Lower lobe of right lung (tissue), 2 donors: ENCODE measurements around the gene CERT1. TPM values are rescaled to one million over a fixed set of nuclear protein-coding genes. Genes with fewer than 3 reads are reported as not detected.
A peak's percentile ranks its signal among the peaks of the same experiment; 100 is the strongest.

ENCODE experiments used
- ATAC-seq, 2 donors: fragments of 200-7000 bp; cut with Tn5 transposase; one replicate each; pipeline ENCODE4 v1.9.1; 2020 to 2022; ENCODE audit warnings: mild to moderate bottlenecking in 2 of 2, moderate library complexity in 2 of 2
- DNase-seq: peaks from one replicate; pipeline ENCODE4 v3.0.0-alpha.2; 2020
- H3K27ac ChIP-seq: fragments of 200-600 bp; one replicate; pipeline ENCODE4 v1.8.0; 2022
- H3K27me3 ChIP-seq: fragments of 200-600 bp; one replicate; pipeline ENCODE4 v1.8.0; 2022; ENCODE audit warnings: low read depth
- H3K36me3 ChIP-seq: fragments of 200-600 bp; one replicate; pipeline ENCODE4 v1.8.0; 2022; ENCODE audit warnings: mild to moderate bottlenecking
- H3K4me1 ChIP-seq: fragments of 200-600 bp; one replicate; pipeline ENCODE4 v1.8.0; 2022
- H3K4me3 ChIP-seq: fragments of 200-600 bp; one replicate; pipeline ENCODE4 v1.8.0; 2022; ENCODE audit warnings: mild to moderate bottlenecking
- H3K9me3 ChIP-seq: fragments of 200-600 bp; one replicate; pipeline ENCODE4 v1.8.0; 2022
- CTCF ChIP-seq: fragments of 200-600 bp; IDR thresholded peaks from one replicate; pipeline ENCODE4 v1.8.0; 2022; ENCODE audit warnings: antibody characterized with exemption, mild to moderate bottlenecking
- intact Hi-C: fragments of 100-400 bp; cut with DNase I; formaldehyde crosslinking; loops from one replicate; pipeline ENCODE4 v1.11.0; 2022
- total RNA-seq: library from RNA; stranded (reverse); fragmentation: NEBNext Ultra II Directional; extraction: Animal tissue kit (Norgen Biotek cat#: 25700); gene quantifications from one replicate; pipeline ENCODE4 v1.2.1, GENCODE V29; 2021
- donor health status: DM: no; HTN: yes; CAD: no; lungs with severe emphysema.

CERT1 gene
- total RNA-seq, 1 donor from 2014 or later: 70.9 TPM

- no peak for TF ChIP-seq CTCF
- H3K4me1 ChIP-seq: peaks cover 5% of the 10 kb centered on the region
- no peaks in the 10 kb centered on the region for H3K36me3 ChIP-seq
- H3K4me3 ChIP-seq: no peak overlapping the region
- no peak overlapping the region for H3K27ac ChIP-seq
- intact Hi-C loops: no loop called here
- peaks cover 3% of the 10 kb centered on the region for H3K9me3 ChIP-seq
- ATAC-seq: no peak
- H3K27me3 ChIP-seq: no peaks in the 10 kb centered on the region
- no peak for DNase-seq
These were observed 17.8 kb upstream of the CERT1 start for GRCh38 chr5:75529185-75529584.

DNA sequence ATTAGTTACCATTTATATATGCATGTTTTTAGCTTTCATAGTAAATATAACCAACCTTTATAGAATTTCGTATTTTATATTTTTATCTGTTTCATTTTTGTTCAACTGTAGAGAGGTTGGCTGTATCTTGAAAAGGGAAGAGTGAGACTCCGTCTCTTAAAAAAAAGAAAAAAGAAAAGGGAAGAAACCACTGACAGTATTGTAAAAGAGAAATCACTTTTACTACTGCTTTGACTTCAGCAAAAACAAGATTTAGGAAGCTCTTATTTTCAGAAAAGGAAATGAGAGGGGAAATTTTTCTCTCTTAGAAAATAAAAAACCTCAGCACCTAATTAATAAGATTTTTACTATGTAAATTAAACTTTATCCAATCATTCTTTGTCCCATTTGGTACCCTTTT, 14.6 kb upstream of the CERT1 start:
- no peaks in the 10 kb centered on the region for H3K27me3 ChIP-seq
- no peak for DNase-seq
- H3K4me1 ChIP-seq: peaks cover 5% of the 10 kb centered on the region
- no peak overlapping the region for H3K4me3 ChIP-seq
- ATAC-seq: no peak
- no peaks in the 10 kb centered on the region for H3K36me3 ChIP-seq
- peaks cover 13% of the 10 kb centered on the region for H3K9me3 ChIP-seq
- intact Hi-C loops: no loop called here
- TF ChIP-seq CTCF: no peak
- no peak overlapping the region for H3K27ac ChIP-seq

DNA sequence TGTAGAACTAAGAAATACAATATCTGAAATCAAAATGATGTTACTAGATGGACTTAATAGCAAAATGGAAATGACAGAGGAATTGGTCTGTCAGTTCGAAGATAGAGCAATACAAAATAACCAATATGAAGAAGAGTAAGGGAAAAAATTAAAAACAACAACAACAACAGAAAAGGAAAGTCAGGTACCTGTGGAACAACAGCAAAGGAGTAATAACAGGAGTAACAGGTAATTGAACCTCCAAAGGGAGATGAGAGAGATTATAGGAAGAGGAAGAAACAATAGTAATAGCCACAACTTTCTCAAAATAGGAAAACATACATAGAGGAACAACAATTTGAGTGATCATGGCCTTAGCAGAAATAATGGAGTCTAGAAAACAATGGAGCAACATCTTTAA, 13.9 kb upstream of the CERT1 start:
- ATAC-seq (no peak), DNase-seq (no peak)
- intact Hi-C loops: no loop called here
- no peak overlapping the region for H3K4me3 ChIP-seq
- H3K27me3 ChIP-seq: no peaks in the 10 kb centered on the region
- no peaks in the 10 kb centered on the region for H3K36me3 ChIP-seq
- H3K9me3 ChIP-seq: peaks cover 21% of the 10 kb centered on the region
- H3K27ac ChIP-seq: no peak overlapping the region
- peaks cover 5% of the 10 kb centered on the region for H3K4me1 ChIP-seq
- no peak for TF ChIP-seq CTCF

- no peak for DNase-seq
- no peak for ATAC-seq
- no peaks in the 10 kb centered on the region for H3K36me3 ChIP-seq
- H3K27me3 ChIP-seq: no peaks in the 10 kb centered on the region
- H3K9me3 ChIP-seq: peaks cover 22% of the 10 kb centered on the region
- no peak for TF ChIP-seq CTCF
- no peak overlapping the region for H3K27ac ChIP-seq
- no peak overlapping the region for H3K4me3 ChIP-seq
- intact Hi-C loops: no loop called here
- peaks cover 5% of the 10 kb centered on the region for H3K4me1 ChIP-seq
These were observed 13.2 kb upstream of the CERT1 start for GRCh38 chr5:75524591-75524990.

- H3K27ac ChIP-seq: no peak overlapping the region
- no peak overlapping the region for H3K4me3 ChIP-seq
- intact Hi-C loops: no loop called here
- DNase-seq (no peak), ATAC-seq (peak in 1 of 2 donors; percentile 42)
- peaks cover 22% of the 10 kb centered on the region for H3K9me3 ChIP-seq
- H3K36me3 ChIP-seq: no peaks in the 10 kb centered on the region
- TF ChIP-seq CTCF: no peak
- peaks cover 5% of the 10 kb centered on the region for H3K4me1 ChIP-seq
- no peaks in the 10 kb centered on the region for H3K27me3 ChIP-seq
These were observed 12.6 kb upstream of the CERT1 start for GRCh38 chr5:75524071-75524470.

GRCh38 chr5:75523275-75523674, 11.8 kb upstream of the CERT1 start:
- H3K9me3 ChIP-seq: peaks cover 22% of the 10 kb centered on the region
- intact Hi-C loops: no loop called here
- DNase-seq (no peak), ATAC-seq (no peak)
- peaks cover 5% of the 10 kb centered on the region for H3K4me1 ChIP-seq
- H3K27me3 ChIP-seq: no peaks in the 10 kb centered on the region
- H3K36me3 ChIP-seq: no peaks in the 10 kb centered on the region
- no peak overlapping the region for H3K27ac ChIP-seq
- H3K4me3 ChIP-seq: no peak overlapping the region
- TF ChIP-seq CTCF: no peak
